Measurements from ENCODE around the gene KCNN3.

The KCNN3 gene

DNA sequence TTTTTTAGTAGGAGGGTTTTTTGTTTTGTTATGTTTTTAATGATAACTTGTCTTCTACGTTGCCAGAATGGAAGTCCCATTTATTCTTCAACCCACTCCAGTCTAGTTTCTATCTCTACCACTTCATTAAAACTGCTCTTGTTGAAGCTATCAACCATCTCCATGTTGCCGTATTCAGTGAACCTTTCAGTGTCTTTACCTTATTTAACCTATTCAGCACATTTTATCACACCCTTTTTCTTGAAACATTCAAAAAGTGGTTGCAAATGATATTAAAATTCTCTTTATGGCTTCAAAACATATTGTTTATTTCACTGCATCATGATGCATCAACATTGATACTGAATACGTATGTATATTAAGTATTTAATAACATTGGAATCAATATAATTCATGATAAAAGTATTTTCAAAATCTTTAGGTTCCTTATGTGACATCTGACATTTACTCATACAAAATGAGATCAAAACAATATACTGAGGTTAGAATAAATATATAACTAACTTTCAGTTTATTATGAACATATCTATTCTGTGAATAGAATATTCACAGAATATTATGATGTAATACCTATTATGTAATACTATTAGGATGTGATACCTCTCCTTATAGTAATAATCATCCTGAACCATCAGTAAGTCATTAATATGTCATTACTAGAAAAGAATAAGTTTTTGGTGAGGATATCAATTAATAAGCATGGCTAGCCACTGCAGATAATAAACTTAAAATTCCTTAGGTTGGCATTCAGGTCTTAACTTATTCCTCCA, 210.1 kb downstream of the KCNN3 start:
- TF ChIP-seq POLR2A (IDR thresholded peaks at IDR 0.05; ENCODE audit: low read depth, low read length): no peak
- no peak for DNase-seq (ENCODE audit: insufficient read length, low spot score)
- FAIRE-seq: no peak

DNA sequence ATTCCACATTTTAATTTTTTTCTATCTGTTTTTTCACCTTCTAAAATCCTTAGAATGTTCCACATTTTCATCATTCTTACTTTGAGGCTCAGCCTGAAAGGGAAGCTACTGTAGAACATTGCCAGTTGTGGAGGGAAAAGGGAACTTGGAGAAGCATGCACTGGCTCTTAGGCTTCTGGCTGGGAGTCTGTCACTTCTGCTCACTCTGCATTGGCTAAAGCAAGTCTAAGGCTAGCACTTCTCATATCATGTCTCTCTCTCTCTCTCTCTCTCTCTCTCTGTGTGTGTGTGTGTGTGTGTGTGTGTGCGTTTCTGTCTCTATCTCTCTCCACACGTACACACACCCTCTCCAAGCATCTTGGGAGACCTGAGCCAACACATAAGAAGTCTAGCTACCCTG, 212.5 kb downstream of the KCNN3 start:
- DNase-seq (ENCODE audit: insufficient read length, low spot score): no peak
- FAIRE-seq: no peak
- no peak for TF ChIP-seq POLR2A (IDR thresholded peaks at IDR 0.05; ENCODE audit: low read depth, low read length)

DNA sequence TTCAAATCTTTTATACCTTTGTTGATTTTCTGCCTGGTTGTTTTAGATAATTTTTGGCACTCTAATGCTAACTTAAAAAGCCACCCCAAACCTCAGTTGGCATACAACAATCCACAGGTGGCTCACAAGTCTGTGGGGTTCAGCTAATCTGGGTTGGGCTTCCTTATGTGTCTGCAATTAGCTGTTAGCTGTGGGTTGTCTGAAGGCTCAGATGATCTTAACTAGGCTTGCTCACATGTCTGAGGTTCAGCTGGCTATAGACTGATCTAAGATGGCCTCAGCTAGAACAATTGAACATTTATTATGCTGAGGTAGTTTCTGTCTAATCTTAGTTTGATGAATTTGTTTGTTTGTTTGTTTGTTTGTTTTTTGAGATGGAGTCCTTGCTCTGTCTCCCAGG, 217.2 kb downstream of the KCNN3 start:
- TF ChIP-seq POLR2A (IDR thresholded peaks at IDR 0.05; ENCODE audit: low read depth, low read length): no peak
- FAIRE-seq (no peak), DNase-seq (ENCODE audit: insufficient read length, low spot score) (no peak)

Data from H54 (cell line).